NCI-H2196 (cell line): ENCODE data around the gene CHST12.

Experiments
- DNase-seq: peaks from one replicate; lab custom pipeline; 2025; ENCODE audit not compliant: unreplicated experiment; lab: John Stamatoyannopoulos, UW

CHST12 gene

GRCh38 chr7:2497065-2497464 is 93.7 kb downstream of the CHST12 start:
- no peak for DNase-seq

- no peak for DNase-seq
These were observed 94.3 kb downstream of the CHST12 start for GRCh38 chr7:2497500-2498336.
